Stimulated activated memory B cell treated with anti-CD40 and anti-IgM and Interleukin-4, amounts not matched to agents 10 μg/mL and 1 μg/mL and 100 μg/mL, for 72 hours (primary cell): Measurements from ENCODE around the gene ZMYND19.
"Not testable (repeated sequence)": the region's sequence is repeated elsewhere in the genome, so short reads cannot be mapped to it uniquely, and the experiment has no call there.

Experiments used
- ATAC-seq: fragments of 150-1000 bp; cut with Tn5 transposase; 2 replicates; pipeline ENCODE4 v1.10.0; 2021
- H3K27ac Mint-ChIP-seq: one replicate; pipeline ENCODE4 v1.8.0; 2022; ENCODE audit warnings: mild to moderate bottlenecking, mixed read lengths
- H3K27me3 Mint-ChIP-seq: one replicate; pipeline ENCODE4 v1.8.0; 2022; ENCODE audit warnings: mixed read lengths
- H3K36me3 Mint-ChIP-seq: one replicate; pipeline ENCODE4 v1.8.0; 2022; ENCODE audit warnings: mixed read lengths
- H3K4me1 Mint-ChIP-seq: one replicate; pipeline ENCODE4 v1.8.0; 2022; ENCODE audit warnings: mixed read lengths
- H3K4me3 Mint-ChIP-seq: one replicate; pipeline ENCODE4 v1.8.0; 2022; ENCODE audit warnings: mild to moderate bottlenecking, moderate library complexity, mixed read lengths
- H3K9me3 Mint-ChIP-seq: one replicate; pipeline ENCODE4 v1.8.0; 2022; ENCODE audit warnings: mixed read lengths

Gene ZMYND19

DNA sequence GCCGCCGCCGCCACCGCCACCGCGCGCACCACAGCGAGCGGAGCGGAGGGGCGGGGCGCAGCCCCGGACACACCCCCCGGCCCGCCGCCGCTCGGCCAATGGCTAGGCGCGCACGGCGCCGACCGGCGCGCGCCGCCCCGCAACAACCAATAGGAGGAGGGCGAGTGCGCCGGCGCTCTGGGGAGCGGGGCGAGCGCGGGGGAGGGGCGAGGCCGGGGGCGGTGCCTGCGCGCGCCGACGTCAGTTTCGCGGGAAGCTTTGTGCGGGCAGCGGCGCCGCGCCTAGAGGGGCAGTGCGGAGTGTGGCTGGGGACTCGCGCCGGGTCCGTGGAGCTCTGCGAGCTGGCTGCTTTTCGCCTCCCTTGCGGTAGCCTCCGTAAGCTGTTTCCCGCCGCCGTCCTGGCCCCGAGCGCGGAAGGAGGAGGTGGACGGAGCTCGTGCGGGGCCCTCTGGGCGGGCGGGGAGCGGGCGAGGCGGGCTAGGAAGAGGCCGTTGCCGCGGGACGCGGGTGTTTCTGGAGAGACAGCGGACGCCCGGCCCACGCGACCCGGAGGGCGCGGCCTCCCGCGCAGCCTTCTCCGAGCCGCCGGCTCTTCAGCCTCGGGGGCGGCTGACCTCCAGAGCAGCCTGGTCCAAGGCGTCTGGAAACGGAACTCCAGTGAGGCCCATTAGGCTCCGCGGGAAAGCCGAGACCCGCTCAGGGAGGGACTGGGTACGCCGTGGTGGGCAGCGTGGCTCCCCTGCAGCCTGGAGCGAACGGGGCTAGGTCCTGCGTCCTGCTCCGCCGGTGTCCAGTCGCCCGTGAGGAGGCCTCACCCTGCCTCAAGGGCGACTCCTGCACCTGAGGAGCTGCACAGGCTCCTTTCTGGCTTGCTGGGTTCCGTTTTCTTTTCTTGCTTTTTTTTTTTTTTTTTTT lies at the start of gene ZMYND19:
TSS of gene ZMYND19 (minus strand) at position 44 of the 915 bp plus-strand sequence. CDS start 249 bp downstream, outside the sequence.
- peaks cover 18% of the 10 kb centered on the region for H3K36me3 Mint-ChIP-seq
- H3K4me3 Mint-ChIP-seq = peak within 1 kb of the TSS; percentile 99
- peak within 1 kb of the TSS; percentile 83 for H3K27ac Mint-ChIP-seq
- ATAC-seq = peak; percentile 98
- H3K27me3 Mint-ChIP-seq = no peaks in the 10 kb centered on the region
- H3K4me1 Mint-ChIP-seq = peaks cover 25% of the 10 kb centered on the region
- no peaks in the 10 kb centered on the region for H3K9me3 Mint-ChIP-seq

DNA sequence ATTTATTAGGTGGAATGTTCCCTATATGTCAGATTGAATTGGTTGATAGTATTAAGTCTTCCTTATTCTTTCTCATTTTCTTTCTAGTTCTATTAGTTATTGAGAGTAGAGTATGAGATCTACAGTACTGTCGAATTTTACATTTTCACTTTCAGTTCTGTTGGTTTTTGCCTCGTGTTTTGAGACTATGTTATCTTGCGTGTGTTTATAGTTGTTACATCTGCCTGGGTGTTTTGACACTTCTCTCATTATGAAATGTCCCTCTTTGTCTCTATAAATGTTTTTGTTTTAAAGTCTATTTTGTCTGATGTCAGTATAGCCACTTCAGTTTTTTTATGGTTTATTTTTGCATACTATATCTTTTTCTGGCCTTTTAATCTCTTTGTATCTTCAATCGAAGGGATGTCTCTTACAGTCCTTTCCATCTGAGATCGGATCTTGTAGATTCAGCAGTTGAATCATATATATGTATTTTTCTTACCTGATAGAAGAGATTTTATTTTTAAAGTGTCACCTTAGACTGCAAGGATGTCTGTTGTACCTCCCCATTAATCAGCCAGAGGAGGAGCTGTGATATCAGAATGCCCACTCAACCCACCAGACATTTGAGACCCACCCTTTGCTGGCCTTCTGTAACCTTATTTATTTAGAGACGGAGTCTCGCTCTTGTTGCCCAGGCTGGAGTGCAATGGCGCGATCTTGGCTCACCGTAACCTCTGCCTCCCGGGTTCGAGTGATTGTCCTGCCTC lies 49.2 kb upstream of the ZMYND19 start:
- H3K27me3 Mint-ChIP-seq = no peaks in the 10 kb centered on the region
- peak overlapping the region; percentile 75 for H3K27ac Mint-ChIP-seq
- ATAC-seq = peak; percentile 64
- no peaks in the 10 kb centered on the region for H3K9me3 Mint-ChIP-seq
- peaks cover 38% of the 10 kb centered on the region for H3K36me3 Mint-ChIP-seq
- peak overlapping the region; percentile 70 for H3K4me3 Mint-ChIP-seq
- H3K4me1 Mint-ChIP-seq = peaks cover 44% of the 10 kb centered on the region

DNA sequence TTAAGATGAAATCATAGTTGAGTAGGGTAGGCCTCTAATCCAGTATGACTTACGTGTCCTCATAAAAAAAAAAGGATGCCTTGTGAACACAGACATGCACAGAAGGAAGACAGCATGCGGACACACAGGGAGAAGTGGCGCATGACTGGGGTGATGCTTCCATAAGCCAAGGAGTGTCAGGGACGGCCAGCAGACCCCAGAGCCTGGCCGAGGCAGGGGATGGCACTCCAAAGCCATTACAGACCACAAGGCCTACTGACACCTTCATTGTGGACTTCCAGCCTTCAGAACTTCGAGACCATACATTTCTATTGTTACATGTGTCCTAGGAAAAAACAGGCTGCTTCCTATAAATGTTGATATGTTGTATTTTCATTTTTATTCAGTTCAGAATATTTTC lies 48.4 kb upstream of the ZMYND19 start:
- H3K27ac Mint-ChIP-seq = peak overlapping the region; percentile 75
- H3K9me3 Mint-ChIP-seq = no peaks in the 10 kb centered on the region
- peaks cover 49% of the 10 kb centered on the region for H3K4me1 Mint-ChIP-seq
- H3K36me3 Mint-ChIP-seq = peaks cover 35% of the 10 kb centered on the region
- no peak for ATAC-seq
- no peaks in the 10 kb centered on the region for H3K27me3 Mint-ChIP-seq
- peak overlapping the region; percentile 70 for H3K4me3 Mint-ChIP-seq

DNA sequence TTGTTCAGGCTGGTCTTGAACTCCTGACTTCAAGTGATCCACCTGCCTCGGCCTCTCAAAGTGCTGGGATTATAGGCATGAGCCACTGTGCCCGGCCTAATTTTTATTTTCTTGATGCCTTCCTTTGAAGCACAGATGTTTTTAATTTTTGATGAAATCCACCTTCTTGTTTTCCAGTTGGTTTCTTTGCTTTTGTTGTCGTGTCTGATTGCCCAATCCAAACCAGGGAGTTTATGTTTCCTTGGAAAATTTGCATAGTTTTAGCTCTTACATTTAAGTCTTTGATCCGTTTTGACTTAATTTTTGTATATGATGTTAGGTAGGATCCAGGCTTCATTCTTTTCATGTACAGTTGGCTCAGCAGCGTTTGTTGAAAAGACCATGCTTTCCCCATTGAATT lies 43.7 kb upstream of the ZMYND19 start:
- Mint-ChIP-seq H3K4me3 (no peak overlapping the region), H3K9me3 (no peaks in the 10 kb centered on the region), H3K4me1 (peaks cover 63% of the 10 kb centered on the region), H3K27ac (no peak overlapping the region), H3K27me3 (no peaks in the 10 kb centered on the region), H3K36me3 (peaks cover 10% of the 10 kb centered on the region)
- ATAC-seq = no peak

DNA sequence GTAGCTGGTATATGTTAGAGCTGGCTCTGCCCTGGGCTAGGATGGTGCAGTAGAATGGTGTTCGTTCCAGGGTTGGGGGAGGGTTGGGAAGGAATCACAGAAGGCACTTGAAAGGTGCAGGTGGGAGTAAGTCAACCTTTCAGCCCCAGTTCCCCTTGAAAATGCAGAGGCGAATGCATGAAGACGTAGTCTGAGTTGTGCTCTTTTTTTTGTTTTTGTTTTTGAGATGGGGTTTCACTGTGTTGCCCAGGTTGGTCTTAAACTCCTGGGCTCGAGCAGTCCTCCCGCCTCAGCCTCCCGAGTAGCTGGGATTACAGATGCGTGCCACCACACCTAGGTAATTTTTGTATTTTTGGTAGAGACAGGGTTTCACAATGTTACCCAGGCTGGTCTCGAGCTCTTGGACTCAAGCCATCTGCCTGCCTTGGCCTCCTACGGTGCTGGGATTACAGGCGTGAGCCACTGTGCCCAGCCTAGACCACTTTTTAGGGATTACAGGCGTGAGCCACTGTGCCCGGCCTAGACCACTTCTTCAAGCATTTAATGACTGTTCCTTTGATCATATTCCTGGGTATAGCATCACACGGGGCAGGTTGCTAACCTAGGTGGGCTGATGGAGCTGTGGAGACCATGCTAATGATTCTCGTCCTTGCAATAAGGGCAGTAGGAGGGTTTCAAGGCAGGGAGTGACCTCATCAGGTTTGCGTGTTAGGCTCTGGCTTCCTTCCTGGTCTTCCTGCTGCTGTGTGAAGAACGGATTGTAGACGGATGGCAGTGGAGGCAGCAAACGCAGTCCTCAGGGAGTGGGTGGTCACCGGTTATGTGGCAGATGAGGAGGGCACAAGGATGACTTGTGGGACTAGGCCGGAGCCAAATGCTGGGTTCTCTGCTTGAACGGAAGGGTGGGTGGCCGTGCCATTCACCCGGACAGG lies 42.2 kb upstream of the ZMYND19 start:
- H3K4me3 Mint-ChIP-seq = no peak overlapping the region
- no peaks in the 10 kb centered on the region for H3K27me3 Mint-ChIP-seq
- H3K27ac Mint-ChIP-seq = no peak overlapping the region
- H3K9me3 Mint-ChIP-seq = no peaks in the 10 kb centered on the region
- H3K4me1 Mint-ChIP-seq = peaks cover 69% of the 10 kb centered on the region
- peaks cover 15% of the 10 kb centered on the region for H3K36me3 Mint-ChIP-seq
- no peak for ATAC-seq

DNA sequence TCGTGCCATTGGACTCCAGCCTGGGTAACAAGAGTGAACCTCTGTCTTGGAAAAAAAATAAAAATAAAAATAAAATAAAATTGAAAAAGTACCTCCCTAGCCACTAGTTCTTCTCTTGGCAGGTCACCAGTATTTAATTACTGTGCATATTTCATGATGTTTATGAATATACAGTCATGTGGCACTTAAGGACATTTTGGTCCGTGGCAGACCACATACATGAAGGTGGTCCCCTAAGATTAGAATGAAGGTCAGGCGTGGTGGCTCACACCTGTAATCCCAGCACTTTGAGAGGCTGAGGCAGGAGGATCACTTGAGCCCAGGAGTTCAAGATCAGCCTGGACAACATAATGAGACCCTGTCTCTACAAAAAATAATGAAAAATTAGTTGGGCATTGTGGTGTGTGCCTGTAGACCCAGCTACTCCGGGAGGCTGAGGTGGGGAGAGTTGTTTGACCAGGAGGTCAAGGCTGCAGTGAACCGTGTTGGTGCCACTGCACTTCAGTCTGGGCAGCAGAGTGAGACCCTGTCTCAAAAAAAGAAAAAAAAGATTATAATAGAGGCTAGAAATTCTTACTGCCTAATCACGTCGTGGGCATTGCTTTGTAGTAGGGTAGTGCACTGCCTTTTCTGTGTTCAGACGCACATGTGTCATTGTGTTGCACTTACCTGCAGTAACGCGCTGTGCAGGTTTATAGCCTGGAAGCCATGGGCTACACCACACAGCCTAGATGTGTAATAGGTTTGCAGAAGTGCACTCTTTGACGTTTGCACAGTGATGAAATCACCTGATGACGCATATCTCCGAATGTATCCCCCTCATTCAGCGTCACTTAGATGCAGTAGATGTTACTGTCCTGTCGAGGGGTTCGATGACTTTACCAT lies 41.3 kb upstream of the ZMYND19 start:
- Mint-ChIP-seq H3K4me1 (peaks cover 72% of the 10 kb centered on the region), H3K9me3 (no peaks in the 10 kb centered on the region), H3K4me3 (no peak overlapping the region), H3K27me3 (no peaks in the 10 kb centered on the region), H3K36me3 (peaks cover 17% of the 10 kb centered on the region), H3K27ac (no peak overlapping the region)
- ATAC-seq = no peak

DNA sequence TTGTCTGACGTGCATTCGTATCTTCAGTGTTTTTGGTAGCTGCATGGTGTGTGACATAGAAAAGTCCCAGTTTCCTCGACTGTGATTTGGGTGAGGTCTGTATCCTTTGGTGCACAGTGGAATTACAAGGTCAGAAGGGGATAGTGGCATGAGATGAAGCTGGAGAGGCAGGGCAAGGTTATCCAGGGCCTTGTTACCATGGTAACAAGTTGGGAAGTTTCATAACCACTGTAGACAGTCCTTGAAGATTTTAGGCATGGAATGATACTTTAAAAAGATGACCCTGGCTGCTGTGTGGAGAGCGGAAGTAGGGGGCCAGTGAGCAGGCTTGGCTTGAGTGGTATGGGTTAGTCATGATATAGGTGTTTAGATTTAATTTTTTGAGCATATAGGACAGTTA lies 40.4 kb upstream of the ZMYND19 start:
- Mint-ChIP-seq H3K27me3 (no peaks in the 10 kb centered on the region), H3K4me3 (no peak overlapping the region), H3K27ac (peak overlapping the region; percentile 5), H3K9me3 (no peaks in the 10 kb centered on the region), H3K36me3 (peaks cover 21% of the 10 kb centered on the region), H3K4me1 (peaks cover 72% of the 10 kb centered on the region)
- ATAC-seq = no peak

DNA sequence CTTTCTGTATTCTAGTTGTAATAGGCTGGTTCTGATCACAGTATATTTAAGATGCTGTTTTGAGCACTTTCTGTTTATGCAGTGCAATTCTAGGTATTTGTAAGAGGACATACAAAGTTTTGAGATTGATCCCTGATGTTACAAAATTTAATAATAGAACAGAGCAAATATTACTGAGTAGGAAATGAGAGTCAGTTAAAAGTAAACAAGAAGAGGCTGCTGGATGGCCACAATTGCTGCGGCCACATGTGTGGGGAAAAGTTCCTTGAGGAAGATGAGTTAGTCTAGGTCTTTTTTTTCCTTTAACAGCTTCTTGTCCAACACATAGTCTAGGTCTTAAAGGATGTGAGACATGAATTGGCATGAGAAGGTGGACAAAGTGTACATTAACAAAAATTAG lies 39.8 kb upstream of the ZMYND19 start:
- ATAC-seq = no peak
- Mint-ChIP-seq H3K27ac (peak overlapping the region; percentile 5), H3K27me3 (no peaks in the 10 kb centered on the region), H3K36me3 (peaks cover 27% of the 10 kb centered on the region), H3K4me3 (peak overlapping the region; percentile 20), H3K9me3 (no peaks in the 10 kb centered on the region), H3K4me1 (peaks cover 78% of the 10 kb centered on the region)

DNA sequence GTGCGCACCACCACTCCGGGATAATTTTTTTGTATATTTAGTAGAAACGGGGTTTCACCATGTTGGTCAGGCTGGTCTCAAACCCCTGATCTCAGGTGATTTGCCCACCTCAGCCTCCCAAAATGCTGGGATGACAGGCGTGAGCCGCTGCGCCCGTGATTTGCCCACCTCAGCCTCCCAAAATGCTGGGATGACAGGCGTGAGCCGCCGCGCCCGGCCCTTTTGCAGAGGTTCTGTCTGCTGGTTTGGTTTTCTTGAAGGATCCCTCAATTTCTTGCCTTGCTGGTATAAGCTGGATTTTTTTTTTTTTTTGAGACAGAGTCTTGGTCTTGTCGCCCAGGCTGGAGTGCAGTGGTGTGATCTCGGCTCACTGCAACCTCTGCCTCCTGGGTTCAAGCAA lies 37.1 kb upstream of the ZMYND19 start:
- H3K9me3 Mint-ChIP-seq, H3K4me3 Mint-ChIP-seq, ATAC-seq, H3K27ac Mint-ChIP-seq, H3K27me3 Mint-ChIP-seq: not testable (repeated sequence)
- H3K36me3 Mint-ChIP-seq = peaks cover 35% of the 10 kb centered on the region
- H3K4me1 Mint-ChIP-seq = peaks cover 67% of the 10 kb centered on the region

DNA sequence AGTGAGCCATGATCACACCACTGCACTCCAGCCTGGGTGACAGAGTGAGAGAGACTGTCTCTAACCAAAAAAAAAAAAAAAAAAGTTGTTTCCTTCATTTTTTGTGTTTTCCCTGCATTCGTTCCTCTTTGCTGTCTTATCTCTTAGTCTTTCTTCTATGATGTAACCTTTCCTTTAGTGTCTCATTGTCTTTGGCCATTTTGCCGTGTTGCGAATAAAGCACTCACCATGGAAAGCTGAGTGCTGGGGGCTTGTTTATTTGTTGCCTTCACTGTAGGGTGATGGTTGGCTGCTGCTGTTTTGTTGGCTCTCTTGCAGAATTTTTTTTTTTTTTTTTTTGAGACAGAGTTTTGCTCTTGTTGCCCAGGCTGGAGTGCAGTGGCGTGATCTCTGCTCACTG lies 36.2 kb upstream of the ZMYND19 start:
- Mint-ChIP-seq H3K36me3 (peaks cover 35% of the 10 kb centered on the region), H3K4me3 (no peak overlapping the region), H3K27ac (no peak overlapping the region), H3K9me3 (no peaks in the 10 kb centered on the region), H3K4me1 (peaks cover 58% of the 10 kb centered on the region), H3K27me3 (no peaks in the 10 kb centered on the region)
- no peak for ATAC-seq

DNA sequence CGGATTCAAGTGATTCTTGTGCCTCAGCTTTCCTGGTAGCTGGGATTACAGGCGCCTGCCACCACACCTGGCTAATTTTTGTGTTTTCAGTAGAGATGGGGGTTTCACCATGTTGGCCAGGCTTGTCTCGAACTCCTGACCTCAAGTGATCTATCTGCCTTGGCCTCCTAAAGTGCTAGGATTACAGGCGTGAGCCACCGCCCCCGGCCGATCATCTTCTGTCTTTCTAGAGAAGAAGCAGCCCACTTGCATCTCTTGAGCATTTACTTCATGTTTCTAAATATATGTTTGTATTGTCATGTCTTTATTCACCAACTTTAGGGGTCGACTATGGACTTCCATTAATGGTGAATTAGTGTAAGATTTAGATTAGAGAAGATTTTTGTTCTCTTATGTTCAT lies 31.9 kb upstream of the ZMYND19 start:
- ATAC-seq, H3K4me3 Mint-ChIP-seq, H3K27ac Mint-ChIP-seq, H3K27me3 Mint-ChIP-seq, H3K9me3 Mint-ChIP-seq: not testable (repeated sequence)
- Mint-ChIP-seq H3K4me1 (peaks cover 52% of the 10 kb centered on the region), H3K36me3 (peaks cover 19% of the 10 kb centered on the region)

DNA sequence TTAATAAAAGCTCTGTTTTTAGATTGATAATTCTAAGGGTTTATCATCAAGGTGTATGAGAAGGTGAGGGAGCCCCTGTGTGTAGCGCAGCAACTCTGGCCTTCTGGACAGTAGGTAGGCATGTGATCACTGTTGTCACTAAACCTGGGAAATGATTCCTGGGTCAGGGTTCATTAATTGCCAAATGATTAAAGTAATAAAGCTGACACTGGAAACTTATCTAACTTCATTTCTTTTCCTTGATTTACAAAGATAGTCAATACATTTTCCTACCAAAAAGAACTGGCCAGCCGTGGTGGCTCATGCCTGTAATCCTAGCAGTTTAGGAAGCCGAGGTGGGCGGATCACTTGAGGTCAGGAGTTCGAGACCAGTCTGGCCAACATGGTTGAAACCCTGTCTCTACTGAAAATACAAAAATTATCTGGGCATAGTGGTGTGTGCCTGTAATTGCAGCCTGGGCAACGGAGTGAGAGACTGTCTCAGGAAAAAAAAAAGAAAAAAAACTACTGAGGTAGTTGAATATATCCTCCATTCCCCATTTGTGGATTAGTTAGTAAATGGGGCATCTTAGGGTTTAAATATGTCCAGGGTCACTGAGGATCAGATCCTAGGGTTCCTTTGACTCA lies 30.9 kb upstream of the ZMYND19 start:
- Mint-ChIP-seq H3K36me3 (peaks cover 14% of the 10 kb centered on the region), H3K4me3 (no peak overlapping the region), H3K4me1 (peaks cover 49% of the 10 kb centered on the region), H3K27ac (no peak overlapping the region), H3K9me3 (no peaks in the 10 kb centered on the region), H3K27me3 (no peaks in the 10 kb centered on the region)
- ATAC-seq = no peak

DNA sequence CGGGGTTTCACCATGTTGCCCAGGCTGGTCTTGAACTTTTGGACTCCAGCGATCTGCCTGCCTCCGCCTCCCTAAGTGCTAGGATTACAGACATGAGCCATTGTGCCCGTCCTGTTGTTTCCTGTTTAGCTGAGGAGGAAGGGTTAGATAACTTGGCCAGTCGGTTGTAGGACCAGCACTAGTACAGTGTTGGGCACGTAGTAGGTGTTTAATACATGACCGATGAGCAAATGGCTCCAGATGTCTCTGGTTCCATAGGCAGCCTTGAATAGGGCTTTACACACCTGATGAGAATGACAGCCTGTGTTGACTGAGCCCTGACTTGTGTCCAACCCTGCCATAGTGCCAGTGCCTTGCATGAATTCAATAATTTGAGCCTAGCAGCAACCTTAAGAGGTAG lies 30.3 kb upstream of the ZMYND19 start:
- Mint-ChIP-seq H3K27ac (no peak overlapping the region), H3K36me3 (peaks cover 12% of the 10 kb centered on the region), H3K4me1 (peaks cover 46% of the 10 kb centered on the region), H3K27me3 (no peaks in the 10 kb centered on the region), H3K9me3 (no peaks in the 10 kb centered on the region), H3K4me3 (no peak overlapping the region)
- ATAC-seq = no peak

DNA sequence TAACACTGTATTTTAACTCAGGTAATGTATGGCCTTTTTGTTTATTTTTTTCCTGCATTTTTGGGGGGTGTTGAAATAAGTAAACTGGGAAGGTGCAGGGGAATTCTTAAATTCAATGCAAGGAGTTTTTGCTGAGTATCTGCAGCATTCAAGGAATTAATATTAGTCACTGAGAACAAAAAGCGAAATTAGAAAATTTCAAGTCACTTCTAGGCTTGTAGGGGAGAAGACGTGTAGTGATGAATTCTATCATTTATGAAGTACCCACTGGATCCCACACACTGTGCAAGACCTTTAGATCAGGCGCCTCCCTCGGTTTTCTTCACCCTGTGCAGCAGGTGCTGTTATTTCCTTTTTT lies 29.7 kb upstream of the ZMYND19 start:
- ATAC-seq = no peak
- peaks cover 40% of the 10 kb centered on the region for H3K4me1 Mint-ChIP-seq
- H3K4me3 Mint-ChIP-seq = peak overlapping the region; percentile 85
- no peaks in the 10 kb centered on the region for H3K9me3 Mint-ChIP-seq
- H3K36me3 Mint-ChIP-seq = peaks cover 7% of the 10 kb centered on the region
- no peaks in the 10 kb centered on the region for H3K27me3 Mint-ChIP-seq
- peak overlapping the region; percentile 86 for H3K27ac Mint-ChIP-seq
